Fibroblast of skin of right biceps (primary cell): Measurements from ENCODE around the gene RAB11FIP4.

ENCODE experiments used
- DNase-seq: peaks from one replicate; pipeline ENCODE4 v3.0.0-alpha.2; 2013

Gene RAB11FIP4

GRCh38 chr17:31433811-31434726 is 42.6 kb downstream of the RAB11FIP4 start:
- DNase-seq, result no peak

GRCh38 chr17:31434727-31435050 is 43.2 kb downstream of the RAB11FIP4 start:
- no peak for DNase-seq

GRCh38 chr17:31435581-31435980 is 44.1 kb downstream of the RAB11FIP4 start:
- no peak for DNase-seq

GRCh38 chr17:31437720-31438400 is 46.4 kb downstream of the RAB11FIP4 start:
- DNase-seq, result no peak

- no peak for DNase-seq
Measured at GRCh38 chr17:31439716-31440115, 48.2 kb downstream of the RAB11FIP4 start.

- no peak for DNase-seq
Measured at GRCh38 chr17:31442276-31442675, 50.8 kb downstream of the RAB11FIP4 start.

- DNase-seq, result peak; percentile 38
Measured at GRCh38 chr17:31442856-31443255, 51.4 kb downstream of the RAB11FIP4 start.

GRCh38 chr17:31443386-31443785 is 51.9 kb downstream of the RAB11FIP4 start:
- no peak for DNase-seq

GRCh38 chr17:31444026-31444425 is 52.6 kb downstream of the RAB11FIP4 start:
- peak; percentile 28 for DNase-seq

- DNase-seq, result no peak
Measured at GRCh38 chr17:31446195-31446967, 54.9 kb downstream of the RAB11FIP4 start.

GRCh38 chr17:31448467-31449077 is 57.1 kb downstream of the RAB11FIP4 start:
- DNase-seq, result peak; percentile 19

- DNase-seq, result no peak
Measured at GRCh38 chr17:31449111-31449510, 57.6 kb downstream of the RAB11FIP4 start.

- DNase-seq, result no peak
Measured at GRCh38 chr17:31449746-31450145, 58.3 kb downstream of the RAB11FIP4 start.

GRCh38 chr17:31452101-31452500 is 60.6 kb downstream of the RAB11FIP4 start:
- peak; percentile 4 for DNase-seq

GRCh38 chr17:31452561-31453110 is 61.2 kb downstream of the RAB11FIP4 start:
- no peak for DNase-seq

- DNase-seq, result no peak
Measured at GRCh38 chr17:31453896-31454295, 62.4 kb downstream of the RAB11FIP4 start.

- no peak for DNase-seq
Measured at GRCh38 chr17:31456814-31457213, 65.3 kb downstream of the RAB11FIP4 start.

- DNase-seq, result no peak
Measured at GRCh38 chr17:31457391-31458234, 66.1 kb downstream of the RAB11FIP4 start.

GRCh38 chr17:31458829-31459228 is 67.4 kb downstream of the RAB11FIP4 start:
- no peak for DNase-seq

- no peak for DNase-seq
Measured at GRCh38 chr17:31459716-31460115, 68.2 kb downstream of the RAB11FIP4 start.

- no peak for DNase-seq
Measured at GRCh38 chr17:31460226-31460721, 68.8 kb downstream of the RAB11FIP4 start.
